ENCODE measurements around the gene DIPK1A. TPM values are rescaled to one million over a fixed set of nuclear protein-coding genes. Genes with fewer than 3 reads are reported as not detected.

Gene DIPK1A
- polyA plus RNA-seq, 3 donors from 2014 or later = 10.9 to 32.4 (median 27.0) TPM

DNA sequence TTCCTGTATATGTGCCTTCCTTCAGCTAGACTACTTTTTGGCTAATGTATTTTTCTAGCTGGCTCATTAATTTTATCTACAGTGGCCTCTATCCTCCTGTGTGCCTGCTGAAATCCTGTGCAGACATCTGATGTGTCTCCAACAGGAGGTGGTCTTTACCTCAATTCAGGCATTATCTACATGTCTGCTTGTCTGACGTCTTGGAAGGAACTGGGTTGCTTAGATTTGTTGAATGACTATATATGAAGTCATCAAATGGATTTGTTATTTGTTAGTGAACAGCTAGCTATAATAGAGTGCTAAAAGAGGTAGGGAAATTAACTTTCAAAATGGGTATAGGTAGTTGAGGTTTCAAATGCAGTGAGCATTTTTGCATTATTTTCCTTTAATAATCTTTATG is 122.7 kb downstream of the DIPK1A start:
- Mint-ChIP-seq H3K27me3 (ENCODE audit: low read depth in 3 of 3) (peaks cover 3 to 4% (median 4%) of the 10 kb centered on the region in 3 donors), H3K36me3 (peaks cover 23 to 65% (median 27%) of the 10 kb centered on the region in 3 donors), H3K4me1 (peaks cover 71 to 81% of the 10 kb centered on the region in 2 donors), H3K4me3 (peak overlapping the region in 2 of 5 donors; percentile 0 to 6), H3K27ac (peak overlapping the region; percentile 43 to 81 (median 70)), H3K9me3 (no peaks in the 10 kb centered on the region)
- DNase-seq = no peak

DNA sequence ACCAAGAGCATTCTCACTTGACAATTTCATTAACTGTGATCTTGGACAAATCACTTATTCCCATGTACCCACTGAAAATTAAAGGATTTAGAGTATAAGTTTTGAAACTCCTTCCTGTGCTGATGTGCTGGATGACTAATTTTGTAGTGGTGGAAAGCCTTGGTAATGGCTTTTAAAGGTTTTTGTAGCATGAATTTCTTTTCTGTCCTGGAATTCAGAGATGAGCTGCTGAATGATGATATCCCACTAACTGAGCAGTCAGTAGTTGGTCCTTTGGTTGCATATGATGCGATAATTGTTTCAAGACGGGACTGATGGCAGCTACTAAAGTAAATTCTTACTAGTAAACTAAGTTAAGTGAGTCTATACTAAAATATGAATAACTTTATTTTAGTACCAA is 124.2 kb downstream of the DIPK1A start:
- Mint-ChIP-seq H3K9me3 (no peaks in the 10 kb centered on the region), H3K36me3 (peaks cover 23 to 59% (median 23%) of the 10 kb centered on the region in 3 donors), H3K27ac (peak overlapping the region in 5 of 6 donors; percentile 17 to 75 (median 30)), H3K4me3 (no peak overlapping the region), H3K27me3 (ENCODE audit: low read depth in 3 of 3) (peaks cover 6 to 12% (median 12%) of the 10 kb centered on the region in 3 donors), H3K4me1 (peaks cover 86 to 96% of the 10 kb centered on the region in 2 donors)
- DNase-seq = no peak

DNA sequence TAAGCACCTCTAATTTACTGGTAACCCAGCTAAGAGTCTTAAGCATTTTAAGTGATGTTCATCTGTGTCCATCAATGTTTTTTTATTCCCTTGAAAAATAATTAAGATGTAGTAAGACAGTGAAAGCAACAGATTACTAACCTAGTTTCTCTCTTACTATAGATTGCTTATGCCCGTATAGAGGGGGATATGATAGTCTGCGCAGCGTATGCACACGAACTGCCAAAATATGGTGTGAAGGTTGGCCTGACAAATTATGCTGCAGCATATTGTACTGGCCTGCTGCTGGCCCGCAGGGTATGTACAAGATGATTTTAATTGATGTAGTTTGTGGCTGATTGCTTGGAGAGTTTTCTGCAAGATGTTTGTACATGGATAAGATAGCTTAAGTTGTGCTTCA is 126.6 kb downstream of the DIPK1A start:
- no peak for DNase-seq
- H3K4me1 Mint-ChIP-seq = peaks cover 71 to 83% of the 10 kb centered on the region in 2 donors
- peak overlapping the region; percentile 86 to 99 (median 98) for H3K27ac Mint-ChIP-seq
- peak overlapping the region; percentile 5 to 98 (median 97) for H3K4me3 Mint-ChIP-seq
- peaks cover 10 to 17% (median 14%) of the 10 kb centered on the region in 3 donors for H3K27me3 Mint-ChIP-seq (ENCODE audit: low read depth in 3 of 3)
- H3K36me3 Mint-ChIP-seq = peaks cover 19 to 44% (median 23%) of the 10 kb centered on the region in 3 donors
- no peaks in the 10 kb centered on the region for H3K9me3 Mint-ChIP-seq

DNA sequence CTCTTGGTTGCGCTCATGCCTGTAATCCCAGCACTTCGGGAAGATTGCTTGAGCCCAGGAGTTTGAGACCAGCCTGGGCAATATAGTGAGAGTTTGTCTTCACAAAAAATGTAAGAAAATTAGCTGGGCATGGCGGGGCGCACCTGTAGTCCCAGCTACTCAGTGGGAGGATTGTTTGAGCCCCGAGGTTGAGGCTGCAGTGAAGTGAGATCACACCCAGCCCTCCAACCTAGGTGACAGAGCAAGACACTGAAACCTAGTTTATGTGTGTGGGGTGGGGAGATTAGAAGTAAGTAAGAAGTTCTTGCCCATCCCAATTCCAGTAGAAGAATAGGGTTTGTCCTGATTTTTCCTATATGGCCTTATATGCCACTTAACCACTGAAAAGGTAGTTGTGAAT is 127.4 kb downstream of the DIPK1A start:
- Mint-ChIP-seq H3K27me3 (ENCODE audit: low read depth in 3 of 3) (peaks cover 10 to 15% (median 15%) of the 10 kb centered on the region in 3 donors), H3K9me3 (no peaks in the 10 kb centered on the region), H3K36me3 (peaks cover 14 to 39% (median 19%) of the 10 kb centered on the region in 3 donors), H3K27ac (peak overlapping the region; percentile 93 to 99 (median 99)), H3K4me3 (peak overlapping the region; percentile 93 to 98 (median 98)), H3K4me1 (peaks cover 65 to 76% of the 10 kb centered on the region in 2 donors)
- DNase-seq = no peak

DNA sequence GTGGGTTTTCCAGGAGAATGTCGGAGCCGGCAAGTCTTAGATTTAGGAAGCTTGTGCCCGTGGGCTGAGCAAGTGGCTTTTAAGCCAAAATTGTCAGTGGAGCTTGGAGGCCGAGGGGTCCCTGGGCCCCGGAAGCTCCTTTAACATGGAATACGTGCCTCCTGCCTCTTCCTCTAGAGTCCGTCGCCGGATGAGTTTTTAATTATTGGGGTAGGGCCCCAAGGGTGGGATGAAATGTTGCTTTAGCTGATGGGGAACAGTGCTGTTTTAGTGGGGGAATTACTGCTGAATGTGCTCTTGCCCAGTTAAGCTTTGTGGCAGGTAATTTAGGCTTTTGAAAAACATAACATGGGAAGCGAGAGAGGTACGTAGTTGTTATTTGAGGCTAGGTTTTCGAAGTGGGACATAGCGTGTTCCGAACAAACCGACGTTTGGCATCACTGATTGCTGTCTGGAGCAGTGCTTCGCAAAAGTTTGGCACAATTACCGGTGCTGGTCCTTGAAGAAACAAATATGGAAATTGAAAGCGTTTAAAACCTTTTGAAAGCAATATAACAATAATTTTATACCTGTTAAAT is 128.6 kb downstream of the DIPK1A start:
- peak overlapping the region; percentile 93 to 98 (median 98) for H3K4me3 Mint-ChIP-seq
- no peaks in the 10 kb centered on the region for H3K9me3 Mint-ChIP-seq
- H3K36me3 Mint-ChIP-seq = peaks cover 14 to 31% (median 16%) of the 10 kb centered on the region in 3 donors
- DNase-seq = no peak
- H3K27me3 Mint-ChIP-seq (ENCODE audit: low read depth in 3 of 3) = peaks cover 10 to 15% (median 15%) of the 10 kb centered on the region in 3 donors
- H3K4me1 Mint-ChIP-seq = peaks cover 54 to 64% of the 10 kb centered on the region in 2 donors
- peak overlapping the region; percentile 93 to 99 (median 99) for H3K27ac Mint-ChIP-seq

DNA sequence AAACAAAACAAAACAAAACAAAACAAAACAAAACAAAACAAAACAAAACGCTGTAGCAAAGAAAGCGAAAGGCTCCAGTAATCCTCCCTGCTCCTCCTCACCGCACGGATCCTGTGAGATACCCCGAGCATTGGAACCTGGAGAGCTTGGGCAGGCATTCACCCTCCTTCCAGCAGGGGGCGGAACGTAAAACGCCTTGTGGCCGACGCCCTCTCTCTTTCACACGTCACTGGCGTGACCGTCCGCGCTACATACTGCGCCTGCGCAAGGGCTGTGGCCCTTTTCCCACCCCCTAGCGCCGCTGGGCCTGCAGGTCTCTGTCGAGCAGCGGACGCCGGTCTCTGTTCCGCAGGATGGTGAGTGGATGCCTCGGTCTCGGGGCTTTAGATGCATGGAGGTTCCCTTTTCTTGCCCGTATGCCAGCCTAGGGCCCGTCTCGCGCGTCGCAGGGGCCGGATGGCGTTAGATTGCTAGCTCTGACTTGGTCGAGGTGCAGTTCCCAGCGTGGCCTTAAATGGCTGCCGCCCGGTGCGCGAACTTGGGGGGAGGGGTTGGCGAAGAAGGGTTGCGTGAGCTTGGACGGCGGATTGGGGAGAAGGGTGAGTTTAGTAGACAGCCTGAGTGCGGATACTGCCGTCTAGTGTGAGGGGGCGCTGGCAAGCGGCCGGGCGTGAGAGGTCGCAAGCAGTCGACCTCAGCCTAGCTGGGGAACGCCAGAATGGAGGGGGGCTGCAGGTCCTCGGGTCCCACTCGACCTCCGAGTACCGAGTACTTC is 129.3 kb downstream of the DIPK1A start, which contains the start of gene RPL5:
TSS of gene RPL5 (plus strand) at position 279 of the 775 bp plus-strand sequence. CDS start at position 354, 75 bp downstream.
- DNase-seq = peak; percentile 99
- Mint-ChIP-seq H3K4me1 (peaks cover 47 to 57% of the 10 kb centered on the region in 2 donors), H3K4me3 (peak within 1 kb of the TSS; percentile 93 to 98 (median 98)), H3K9me3 (no peaks in the 10 kb centered on the region), H3K27ac (peak within 1 kb of the TSS; percentile 93 to 99 (median 99)), H3K36me3 (peaks cover 9 to 25% (median 14%) of the 10 kb centered on the region in 3 donors), H3K27me3 (ENCODE audit: low read depth in 3 of 3) (peaks cover 10 to 15% (median 15%) of the 10 kb centered on the region in 3 donors)

DNA sequence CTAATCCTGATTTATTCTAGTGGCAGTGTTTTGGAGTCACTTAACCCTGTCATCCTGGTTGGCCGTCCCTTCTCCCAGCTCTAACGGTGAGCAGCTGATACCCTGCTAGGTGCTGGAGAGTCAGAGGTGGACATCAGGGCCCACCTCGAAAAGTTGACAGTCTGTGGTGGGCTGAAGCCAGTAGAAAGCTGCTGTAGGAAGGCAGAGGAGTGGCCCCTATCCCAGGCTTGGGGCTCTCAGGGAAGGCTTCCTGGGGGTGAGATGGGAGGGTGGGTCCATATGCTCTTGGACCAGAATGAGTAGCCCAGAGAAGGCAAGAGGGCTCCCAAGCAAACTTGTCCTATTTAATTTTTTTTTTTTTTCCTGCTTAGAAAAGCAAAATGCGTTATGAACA is 129.9 kb downstream of the DIPK1A start:
- H3K27me3 Mint-ChIP-seq (ENCODE audit: low read depth in 3 of 3) = peaks cover 10 to 15% (median 15%) of the 10 kb centered on the region in 3 donors

DNA sequence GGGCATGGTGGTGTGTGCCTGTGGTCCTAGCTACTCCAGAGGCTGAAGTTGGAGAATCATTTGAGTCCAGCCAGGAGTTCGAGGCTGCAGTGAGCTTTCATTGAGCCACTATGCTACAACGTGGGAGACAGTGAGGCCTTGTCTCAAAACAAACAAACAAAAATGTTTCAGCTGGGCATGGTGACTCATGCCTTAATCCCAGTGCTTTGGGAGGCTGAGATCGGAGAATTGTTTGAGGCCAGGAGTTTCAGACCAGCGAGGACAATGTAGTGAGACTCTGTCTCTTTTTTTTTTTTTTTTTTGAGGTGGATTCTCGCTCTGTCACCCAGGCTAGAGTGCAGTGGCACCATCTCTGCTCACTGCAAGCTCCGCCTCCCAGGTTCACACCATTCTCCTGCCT is 134.5 kb downstream of the DIPK1A start:
- Mint-ChIP-seq H3K27me3 (ENCODE audit: low read depth in 3 of 3) (peaks cover 2 to 4% (median 3%) of the 10 kb centered on the region in 3 donors), H3K4me3 (no peak overlapping the region), H3K36me3 (no peaks in the 10 kb centered on the region), H3K4me1 (peaks cover 3 to 5% of the 10 kb centered on the region in 2 donors), H3K27ac (no peak overlapping the region), H3K9me3 (no peaks in the 10 kb centered on the region)
- no peak for DNase-seq

More for the DNA sequence above, 129.9 kb downstream of the DIPK1A start:
- H3K9me3 Mint-ChIP-seq = no peaks in the 10 kb centered on the region
- H3K4me1 Mint-ChIP-seq = peaks cover 44 to 51% of the 10 kb centered on the region in 2 donors
- peak overlapping the region; percentile 93 to 98 (median 98) for H3K4me3 Mint-ChIP-seq
- H3K36me3 Mint-ChIP-seq = peaks cover 8 to 21% (median 14%) of the 10 kb centered on the region in 3 donors
- no peak for DNase-seq
- peak overlapping the region in 5 of 6 donors; percentile 50 to 99 (median 99) for H3K27ac Mint-ChIP-seq

DNA sequence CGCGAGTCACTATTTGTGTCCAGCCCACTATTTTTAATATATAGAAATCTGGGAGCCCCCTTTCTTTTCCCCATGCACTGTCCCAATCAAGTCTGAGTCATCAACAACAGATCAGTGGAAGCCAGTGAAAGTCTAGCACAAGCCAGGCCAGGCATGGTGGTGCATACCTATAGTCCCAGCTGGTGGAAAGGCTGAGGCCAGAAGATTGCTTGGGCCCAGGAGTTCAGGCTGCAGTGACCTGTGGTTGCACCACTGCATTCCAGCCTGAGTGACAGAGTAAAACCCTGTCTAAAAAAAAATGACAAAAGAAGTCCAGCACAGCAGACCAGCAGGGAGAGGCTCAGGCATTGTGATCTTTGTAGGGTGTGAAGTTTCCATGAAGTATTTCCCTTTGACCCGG is 138.4 kb downstream of the DIPK1A start:
- Mint-ChIP-seq H3K4me1 (peaks cover 0 to 1% of the 10 kb centered on the region in 2 donors), H3K27me3 (ENCODE audit: low read depth in 3 of 3) (peaks cover 0 to 3% (median 0%) of the 10 kb centered on the region in 3 donors), H3K27ac (no peak overlapping the region), H3K36me3 (no peaks in the 10 kb centered on the region), H3K4me3 (no peak overlapping the region), H3K9me3 (no peaks in the 10 kb centered on the region)
- DNase-seq = no peak

DNA sequence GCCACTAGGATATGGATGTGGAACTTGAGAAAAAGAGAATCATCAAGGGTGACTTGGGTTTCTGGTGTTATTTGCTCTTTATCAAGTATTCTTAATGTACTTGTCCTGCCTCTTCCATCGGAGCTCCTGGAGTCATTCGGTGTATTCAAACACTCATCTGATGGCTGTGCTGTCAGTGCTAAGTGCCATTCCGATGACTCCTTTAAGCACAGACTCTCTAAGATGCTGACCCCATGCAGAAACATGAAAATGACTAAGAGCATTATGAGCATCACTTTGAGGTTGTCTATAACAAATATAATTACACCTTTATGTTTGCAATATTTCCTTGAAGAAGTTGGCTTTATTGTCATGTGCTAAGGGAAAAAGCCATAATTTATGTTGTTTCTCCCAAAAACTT is 140.7 kb downstream of the DIPK1A start:
- Mint-ChIP-seq H3K27me3 (ENCODE audit: low read depth in 3 of 3) (peaks cover 0 to 3% (median 0%) of the 10 kb centered on the region in 3 donors), H3K4me3 (no peak overlapping the region), H3K27ac (no peak overlapping the region), H3K4me1 (peaks cover 0 to 1% of the 10 kb centered on the region in 2 donors), H3K36me3 (no peaks in the 10 kb centered on the region), H3K9me3 (no peaks in the 10 kb centered on the region)
- no peak for DNase-seq

DNA sequence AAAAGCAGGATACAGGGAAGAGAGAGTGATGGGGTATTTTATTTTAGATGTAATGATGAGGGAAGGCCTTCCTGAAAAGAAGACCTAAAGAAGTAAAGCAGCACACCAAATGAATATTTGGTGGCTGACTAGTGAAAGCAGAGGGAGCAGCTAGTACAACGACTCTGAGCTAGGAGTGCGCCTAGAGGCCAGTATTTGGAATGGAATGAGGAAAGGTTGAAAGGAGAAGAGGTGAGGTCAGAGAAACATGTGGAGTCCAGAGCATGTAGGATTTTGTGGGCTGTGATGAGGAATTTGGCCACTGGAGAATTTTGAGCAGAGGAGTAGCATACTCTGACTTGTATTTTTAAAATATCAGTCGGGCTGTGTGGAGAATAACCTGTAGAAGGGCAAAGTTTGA is 141.2 kb downstream of the DIPK1A start:
- no peaks in the 10 kb centered on the region for H3K9me3 Mint-ChIP-seq
- no peaks in the 10 kb centered on the region for H3K36me3 Mint-ChIP-seq
- peaks cover 0 to 1% of the 10 kb centered on the region in 2 donors for H3K4me1 Mint-ChIP-seq
- peaks cover 0 to 3% (median 0%) of the 10 kb centered on the region in 3 donors for H3K27me3 Mint-ChIP-seq (ENCODE audit: low read depth in 3 of 3)
- no peak for DNase-seq
- no peak overlapping the region for H3K27ac Mint-ChIP-seq
- H3K4me3 Mint-ChIP-seq = no peak overlapping the region

DNA sequence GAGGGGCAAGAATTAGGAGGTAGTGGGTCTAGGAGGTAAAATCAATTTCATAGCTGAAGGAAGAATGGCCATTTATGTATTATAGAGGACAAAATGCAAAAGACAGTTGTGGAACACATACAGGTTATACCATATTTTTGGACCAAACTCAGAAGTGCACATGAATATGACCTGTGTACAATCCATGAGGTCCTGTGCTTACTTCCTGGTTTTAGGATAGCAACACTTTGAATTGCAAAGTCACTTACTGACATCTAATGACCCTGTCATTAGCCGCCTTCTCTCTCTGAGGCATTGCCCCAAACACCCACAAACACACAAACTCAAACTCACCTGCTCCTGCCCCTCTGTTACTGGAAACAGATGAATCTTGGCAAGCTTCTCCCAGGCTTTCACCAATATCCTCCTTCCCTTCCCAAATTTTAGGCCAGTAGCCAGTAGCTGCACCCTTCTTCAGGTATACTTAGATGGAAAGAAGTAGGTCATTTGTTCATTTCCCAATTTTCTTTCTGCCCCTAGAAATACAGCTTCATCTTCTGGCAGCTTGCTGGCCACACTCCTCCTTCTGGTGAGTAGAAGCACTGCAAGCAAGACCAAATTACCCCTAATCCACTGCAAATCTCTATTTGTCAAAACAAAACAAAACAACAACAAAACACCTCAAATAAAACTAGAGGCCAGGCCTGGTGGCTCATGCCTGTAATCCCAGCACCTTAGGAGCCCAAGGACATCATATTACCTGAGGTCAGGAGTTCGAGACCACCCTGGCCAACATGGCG is 143.1 kb downstream of the DIPK1A start:
- Mint-ChIP-seq H3K36me3 (no peaks in the 10 kb centered on the region), H3K4me3 (no peak overlapping the region), H3K4me1 (peaks cover 0 to 1% of the 10 kb centered on the region in 2 donors), H3K27me3 (ENCODE audit: low read depth in 3 of 3) (peaks cover 0 to 9% (median 0%) of the 10 kb centered on the region in 3 donors), H3K9me3 (no peaks in the 10 kb centered on the region), H3K27ac (no peak overlapping the region)
- DNase-seq = peak in 2 of 3 donors; percentile 19 to 22

DNA sequence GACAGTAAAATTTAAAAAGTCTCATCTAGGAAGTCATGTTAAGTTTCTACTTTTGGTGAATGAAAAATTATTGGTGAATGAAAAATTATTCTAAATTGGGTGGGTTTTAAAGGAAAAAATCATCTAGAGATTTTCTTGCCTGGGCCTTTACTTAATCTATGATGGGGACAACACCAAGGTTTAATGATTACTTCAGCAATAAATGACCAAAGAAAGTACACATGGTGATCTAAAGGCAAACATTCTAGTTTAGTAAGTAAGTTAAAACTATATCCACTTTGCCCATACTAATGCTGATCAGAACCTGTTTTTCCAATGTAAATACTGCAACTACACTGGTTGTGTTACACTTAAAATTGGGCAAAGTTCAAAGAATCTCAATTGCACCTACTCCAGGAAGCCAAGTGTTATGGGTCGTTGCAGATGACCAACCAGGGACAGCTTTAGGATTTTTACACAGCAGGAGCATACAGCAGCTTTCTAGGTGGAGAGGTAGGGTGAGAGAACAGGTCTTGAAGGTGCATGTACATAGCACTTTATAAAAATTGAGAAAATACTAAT is 144.0 kb downstream of the DIPK1A start:
- peaks cover 0 to 9% (median under 1%) of the 10 kb centered on the region in 3 donors for H3K27me3 Mint-ChIP-seq (ENCODE audit: low read depth in 3 of 3)
- H3K27ac Mint-ChIP-seq = no peak overlapping the region
- no peak overlapping the region for H3K4me3 Mint-ChIP-seq
- no peaks in the 10 kb centered on the region for H3K36me3 Mint-ChIP-seq
- H3K9me3 Mint-ChIP-seq = no peaks in the 10 kb centered on the region
- H3K4me1 Mint-ChIP-seq = no peaks in the 10 kb centered on the region
- no peak for DNase-seq

Measured in immature natural killer cell (primary cell).